Measurements from ENCODE around the gene CRISPLD2.

Gene CRISPLD2

GRCh38 chr16:84919269-84919668 lies 99.5 kb downstream of the CRISPLD2 start:
- FAIRE-seq: no peak

GRCh38 chr16:84919708-84920107 lies 99.9 kb downstream of the CRISPLD2 start:
- no peak for FAIRE-seq

GRCh38 chr16:84920333-84920732 lies 100.5 kb downstream of the CRISPLD2 start:
- FAIRE-seq: no peak

- FAIRE-seq: no peak
Measured at GRCh38 chr16:84922351-84923120, 102.8 kb downstream of the CRISPLD2 start.

- no peak for FAIRE-seq
Measured at GRCh38 chr16:84924331-84925091, 104.7 kb downstream of the CRISPLD2 start.

- no peak for FAIRE-seq
Measured at GRCh38 chr16:84925092-84925772, 105.4 kb downstream of the CRISPLD2 start.

GRCh38 chr16:84925773-84926372 lies 106.1 kb downstream of the CRISPLD2 start:
- FAIRE-seq: no peak

- no peak for FAIRE-seq
Measured at GRCh38 chr16:84926462-84926861, 106.7 kb downstream of the CRISPLD2 start.

- FAIRE-seq: no peak
Measured at GRCh38 chr16:84927621-84928591, 108.1 kb downstream of the CRISPLD2 start.

- FAIRE-seq: no peak
Measured at GRCh38 chr16:84928679-84929420, 109.1 kb downstream of the CRISPLD2 start.

GRCh38 chr16:84929421-84930297 lies 109.9 kb downstream of the CRISPLD2 start:
- no peak for FAIRE-seq

GRCh38 chr16:84930298-84931106 lies 110.7 kb downstream of the CRISPLD2 start:
- FAIRE-seq: no peak

- no peak for FAIRE-seq
Measured at GRCh38 chr16:84931107-84931494, 111.3 kb downstream of the CRISPLD2 start.

GRCh38 chr16:84931506-84931905 lies 111.7 kb downstream of the CRISPLD2 start:
- no peak for FAIRE-seq

GRCh38 chr16:84932681-84933080 lies 112.9 kb downstream of the CRISPLD2 start:
- FAIRE-seq: no peak

- no peak for FAIRE-seq
Measured at GRCh38 chr16:84933774-84934631, 114.2 kb downstream of the CRISPLD2 start.

GRCh38 chr16:84937196-84938005 lies 117.6 kb downstream of the CRISPLD2 start:
- no peak for FAIRE-seq
